K562 (cell line): ENCODE data around the gene USP10. TPM values are rescaled to one million over a fixed set of nuclear protein-coding genes. Genes with fewer than 3 reads are reported as not detected.

Experiments used
- ATAC-seq: fragments of 200-7000 bp; cut with Tn5 transposase; 3 replicates; pipeline ENCODE4 v1.9.1; 2020; ENCODE audit warnings: moderate library complexity
- BruUV-seq: library from RNA; stranded (reverse); fragments of 400-500 nt; replicated peaks from 2 replicates; lab custom pipeline; 2021; lab: Mats Ljungman, UMichigan
- CTCF ChIA-PET: fragments of 300-600 bp; formaldehyde crosslinking; extraction: SDS; loops from one replicate; lab custom pipeline; 2021; ENCODE audit warnings: low intra/inter-chr PET ratio; lab: Yijun Ruan, JAX
- POLR2A ChIA-PET: fragments of 300-600, 350-650 bp; sonication (Branson Sonifier 250); formaldehyde crosslinking; extraction: SDS; loops from one replicate; lab custom pipeline; 2021; ENCODE audit warnings: antibody characterized with exemption, inconsistent platforms; lab: Yijun Ruan, JAX
- DNase-seq, 4 experiments: peaks; one replicate each; pipeline versions ENCODE4 v3.0.0 to v3.0.0-alpha.2; 2011 to 2018; ENCODE audit warnings: low spot score in 3 of 4, mixed read lengths in 3 of 4; ENCODE audit errors: extremely low read depth in 1 of 4
- FAIRE-seq: peaks from 2 replicates; lab custom pipeline; 2011; peaks lifted over from hg19 to GRCh38; lab: Jason Lieb, UNC
- H2AFZ ChIP-seq: 2 replicates; pipeline ENCODE4 v1.6.0; 2011; ENCODE audit warnings: low read depth, low read length, control low read depth, inconsistent platforms
- H3K27ac ChIP-seq: fragments of 200-600 bp; 3 replicates; pipeline ENCODE4 v1.8.0; 2011; ENCODE audit warnings: low read depth, mild to moderate bottlenecking, control low read depth, inconsistent platforms, low read length, moderate library complexity, mixed read lengths; ENCODE audit errors: extremely low read depth
- H3K27me3 ChIP-seq, 2 experiments: fragments of 300-600 bp in 1 of 2; 2 replicates in 1 of 2; 3 replicates in 1 of 2; pipeline versions ENCODE4 v1.6.0 to v1.8.0; 2011; ENCODE audit warnings: inconsistent platforms in 2 of 2, low read length in 2 of 2, mild to moderate bottlenecking in 1 of 2, mixed read lengths in 1 of 2, moderate library complexity in 1 of 2; ENCODE audit not compliant: control insufficient read depth in 2 of 2, insufficient read depth in 2 of 2
- H3K36me3 ChIP-seq: fragments of 300-600 bp; 3 replicates; pipeline ENCODE4 v1.8.0; 2011; ENCODE audit warnings: mild to moderate bottlenecking, low read length, inconsistent platforms; ENCODE audit not compliant: control insufficient read depth, insufficient read depth
- H3K4me1 ChIP-seq, 2 experiments: fragments of 200-600 bp in 1 of 2; replicated peaks in 1 of 2; 2 replicates in 1 of 2; 3 replicates in 1 of 2; pipeline versions ENCODE4 v1.5.1 to v1.8.0; 2011; ENCODE audit warnings: inconsistent platforms in 2 of 2, low read length in 2 of 2, mild to moderate bottlenecking in 1 of 2, mixed read lengths in 1 of 2, moderate library complexity in 1 of 2; ENCODE audit not compliant: control insufficient read depth in 2 of 2, insufficient read depth in 2 of 2
- H3K4me2 ChIP-seq: 2 replicates; pipeline ENCODE4 v1.6.1; 2011; ENCODE audit warnings: low read length, control low read depth, inconsistent platforms, mixed read lengths; ENCODE audit not compliant: insufficient read depth
- H3K4me3 ChIP-seq: fragments of 200-600 bp; sonication (generic), shearing (Covaris generic); 2 replicates; pipeline ENCODE4 v1.5.1; 2016; ENCODE audit warnings: control low read depth, inconsistent platforms
- H3K79me2 ChIP-seq: fragments of 200-600 bp; 3 replicates; pipeline ENCODE4 v1.8.0; 2011; ENCODE audit warnings: low read length, inconsistent platforms; ENCODE audit not compliant: control insufficient read depth, insufficient read depth
- H3K9ac ChIP-seq, 2 experiments: 2 replicates each; pipeline versions ENCODE4 v1.6.0 to v1.6.1; 2011; ENCODE audit warnings: low read depth in 2 of 2, low read length in 2 of 2, control low read depth in 1 of 2, inconsistent platforms in 1 of 2, mild to moderate bottlenecking in 1 of 2, mixed read lengths in 1 of 2; ENCODE audit not compliant: insufficient read depth in 1 of 2
- H3K9me1 ChIP-seq: one replicate; pipeline ENCODE4 v1.6.0; 2011; ENCODE audit warnings: inconsistent platforms, mild to moderate bottlenecking, low read length, moderate library complexity; ENCODE audit not compliant: control insufficient read depth, insufficient read depth
- H3K9me3 ChIP-seq: replicated peaks from 2 replicates; pipeline ENCODE4 v1.5.1; 2011; ENCODE audit warnings: low read depth, low read length, inconsistent platforms; ENCODE audit not compliant: control insufficient read depth, insufficient read depth
- H4K20me1 ChIP-seq: replicated peaks from 2 replicates; pipeline ENCODE4 v1.6.1; 2011; ENCODE audit warnings: low read length, inconsistent platforms, mixed read lengths; ENCODE audit not compliant: control insufficient read depth, insufficient read depth
- MAZ ChIP-seq, 2 experiments: fragments of 450-650 bp in 1 of 2; sonication (generic) in 1 of 2; formaldehyde crosslinking; IDR thresholded peaks in 1 of 2; conservative IDR thresholded peaks in 1 of 2; 2 replicates each; pipeline versions ENCODE4 v1.4.0 to v1.5.0; 2020; ENCODE audit warnings: mild to moderate bottlenecking in 1 of 2, missing genetic modification reagents in 1 of 2
- NCOA1 ChIP-seq: fragments of 450-650 bp; IDR thresholded peaks from 2 replicates; pipeline ENCODE4 v1.6.1; 2016; ENCODE audit warnings: low read depth
- NCOA6 ChIP-seq: fragments of 450-650 bp; IDR thresholded peaks from 2 replicates; pipeline ENCODE4 v1.6.1; 2017; ENCODE audit warnings: mild to moderate bottlenecking
- NFIX ChIP-seq: fragments of 250-450 bp; sonication (Bioruptor Pico); IDR thresholded peaks from 2 replicates; pipeline ENCODE4 v1.4.0; 2020; ENCODE audit warnings: low read depth, mild to moderate bottlenecking, moderate library complexity
- RBBP5 ChIP-seq: fragments of 200-600 bp; sonication (generic); IDR thresholded peaks from 2 replicates; pipeline ENCODE4 v1.6.1; 2012; ENCODE audit warnings: borderline replicate concordance, mild to moderate bottlenecking, low read length, control low read depth, inconsistent platforms; ENCODE audit not compliant: insufficient read depth, poor library complexity, severe bottlenecking
- RBFOX2 ChIP-seq: fragments of 200-400 bp; formaldehyde crosslinking; IDR thresholded peaks from 2 replicates; pipeline ENCODE4 v1.6.1; 2017; ENCODE audit warnings: low read depth, mild to moderate bottlenecking, low read length, moderate library complexity
- TAF7 ChIP-seq: fragments of 450-650 bp; IDR thresholded peaks from 2 replicates; pipeline ENCODE4 v1.6.1; 2016; ENCODE audit warnings: missing genetic modification characterization, missing compliant biosample characterization
- WGBS: fragments of 100-300 bp; shearing (Covaris generic); methylation state at CpG from one replicate; pipeline ENCODE4 v1.1.6; 2016; ENCODE audit warnings: low coverage, mixed read lengths; ENCODE audit not compliant: insufficient coverage; ENCODE audit errors: missing lambda C conversion rate; 5-methylcytosine and 5-hydroxymethylcytosine counted together
- in situ Hi-C: fragments of 300-500 bp; cut with MboI; formaldehyde crosslinking; loops from 4 replicates; pipeline ENCODE4 v1.15.0; 2018; ENCODE audit warnings: inconsistent platforms, mixed read lengths
- intact Hi-C: fragments of 100-400 bp; cut with micrococcal nuclease; formaldehyde crosslinking; loops from 2 replicates; pipeline ENCODE4 v1.14.2; 2022
- polyA plus RNA-seq, 8 experiments: library from polyadenylated mRNA; depleted of rRNA in 4 of 8; stranded (reverse) in 5 of 8; unstranded in 3 of 8; fragments of >200 nt; fragmentation: Nextera tagmentation in 2 of 8; fragmentation: Illumina TruSeq in 1 of 8; extraction: Ambion mirVana in 2 of 8; extraction: Trizol in 1 of 8; gene quantifications; 2 replicates each; pipeline versions ENCODE4 v1.2.1 to v1.2.3, GENCODE V29; 2011 to 2014; ENCODE audit warnings: inconsistent platforms in 1 of 8, missing spikeins in 1 of 8
- total RNA-seq, 7 experiments: library from RNA; depleted of rRNA in 6 of 7; stranded (reverse); fragments of >200 nt in 6 of 7; fragmentation: Illumina TruSeq in 2 of 7; extraction: Trizol in 2 of 7; gene quantifications; 2 replicates each; pipeline versions ENCODE4 v1.2.1 to v1.2.3, GENCODE V29; 2011 to 2021; ENCODE audit warnings: low replicate concordance in 1 of 7

USP10 gene
- total and polyA plus RNA-seq, 9 of the 15 experiments (the other 6 are each of a cell fraction or from before 2014, with no cell fraction given): 61.7 to 197 (median 116) TPM

- no peak overlapping the region for H3K4me3 ChIP-seq
- intact Hi-C loops: no loop called here
- DNase-seq (no peak), ATAC-seq (no peak), FAIRE-seq (no peak)
- no TSS peak for BruUV-seq
- no peaks in the 10 kb centered on the region for H3K27me3 ChIP-seq
- H4K20me1 ChIP-seq: peaks cover 13% of the 10 kb centered on the region; the same call in 1 of the 2 replicates
- H3K79me2 ChIP-seq: no peaks in the 10 kb centered on the region
- TF ChIP-seq RBBP5 (no peak), TAF7 (tag) (no peak), NCOA1 (no peak), RBFOX2 (0 out of 2 replicates have a peak, but pooled peaks have one; percentile 17), MAZ (CRISPR knock-in tag; conservative IDR thresholded peaks at IDR 0.05 in 1 of 2, IDR thresholded peaks at IDR 0.05 in 1 of 2) (no peak), NFIX (CRISPR knock-in tag) (no peak), NCOA6 (no peak)
- no peaks in the 10 kb centered on the region for H3K9me3 ChIP-seq
- H2AFZ ChIP-seq: no peak overlapping the region
- in situ Hi-C loops: no loop called here
- H3K36me3 ChIP-seq: peaks cover 82% of the 10 kb centered on the region
- H3K4me1 ChIP-seq: peaks cover 0 to 4% of the 10 kb centered on the region in 2 experiments; a peak in 1 of 5 replicates
- no peak overlapping the region for H3K27ac ChIP-seq
- H3K4me2 ChIP-seq: no peak overlapping the region
- H3K9ac ChIP-seq: no peak overlapping the region
- no peaks in the 10 kb centered on the region for H3K9me1 ChIP-seq
- ChIA-PET POLR2A (no interaction called here), CTCF (no interaction called here)
- 90% methylated on average over 26 of the region's 27 CpGs for WGBS
Measured at GRCh38 chr16:84659656-84660300, 40.0 kb upstream of the USP10 start.
